ENCODE data around the gene COPZ1. TPM values are rescaled to one million over a fixed set of nuclear protein-coding genes. Genes with fewer than 3 reads are reported as not detected.
A peak's percentile ranks its signal among the peaks of the same experiment; 100 is the strongest.
"Not testable (repeated sequence)": the region's sequence is repeated elsewhere in the genome, so short reads cannot be mapped to it uniquely, and the experiment has no call there.

The COPZ1 gene
- polyA plus RNA-seq, 4 donors = 114 to 211 (median 138) TPM

DNA sequence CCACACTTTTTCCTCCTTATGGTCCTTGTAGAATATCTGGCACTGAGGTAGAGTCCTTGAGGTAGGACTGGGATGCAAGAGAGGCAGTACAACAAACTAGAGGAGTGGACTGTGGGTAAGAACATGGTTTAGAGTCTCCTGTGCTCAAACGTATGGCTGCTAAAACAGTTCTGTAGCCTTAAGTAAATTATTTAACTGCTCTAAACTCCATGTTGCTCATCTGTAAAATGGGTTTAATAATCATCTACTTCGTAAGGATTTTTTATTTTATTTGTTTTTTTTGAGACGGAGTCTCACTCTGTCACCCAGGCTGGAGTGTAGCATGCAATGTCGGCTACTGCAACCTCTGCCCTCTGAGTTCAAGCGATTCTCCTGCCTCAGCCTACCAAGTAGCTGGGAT, 3.6 kb upstream of the COPZ1 start:
- no peaks in the 10 kb centered on the region for H3K27me3 ChIP-seq (ENCODE audit: control insufficient read depth in 3 of 3, insufficient read depth in 3 of 3, low read length in 3 of 3)

DNA sequence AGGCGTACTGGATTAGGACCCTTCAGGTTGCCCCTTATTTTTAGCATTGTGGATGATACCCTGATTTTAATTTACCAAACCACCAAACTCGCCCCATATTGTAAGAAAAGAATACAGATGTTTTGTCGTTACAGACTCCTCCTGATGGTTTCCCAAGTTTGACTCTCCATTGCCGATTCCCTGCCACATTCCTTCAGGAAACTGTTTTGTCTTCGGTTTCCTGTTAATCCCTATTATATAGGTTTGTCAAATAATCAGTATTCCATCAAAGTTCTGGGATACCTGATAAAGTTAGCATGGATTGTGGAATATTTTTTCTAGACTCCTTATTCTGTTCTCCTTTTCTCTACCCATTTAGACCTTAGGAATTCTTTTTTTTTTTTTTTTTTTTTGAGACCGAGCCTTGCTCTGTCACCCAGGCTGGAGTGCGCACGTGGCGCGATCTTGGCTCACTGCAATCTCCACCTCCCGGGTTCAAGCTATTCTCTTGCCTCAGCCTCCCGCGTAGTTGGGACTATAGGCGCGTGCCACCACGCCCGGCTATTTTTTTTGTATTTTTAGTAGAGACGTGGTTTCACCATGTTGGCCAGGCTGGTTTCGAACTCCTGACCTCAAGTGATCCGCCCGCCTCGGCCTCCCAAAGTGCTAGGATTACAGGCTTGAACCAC, 645 bp downstream of the COPZ1 start:
- not testable (repeated sequence) for H3K9me3 ChIP-seq (ENCODE audit: control insufficient read depth in 2 of 2, insufficient read depth in 1 of 2, low read depth in 1 of 2, low read length in 1 of 2); H3K36me3 ChIP-seq (ENCODE audit: control insufficient read depth in 3 of 3, insufficient read depth in 2 of 3, low read depth in 1 of 3, low read length in 3 of 3); DNase-seq; FAIRE-seq; H3K27me3 ChIP-seq (ENCODE audit: control insufficient read depth in 3 of 3, insufficient read depth in 3 of 3, low read length in 3 of 3)
- Histone ChIP-seq H3K4me3 (ENCODE audit: low read depth in 1 of 3, low read length in 3 of 3) (peak overlapping the region; percentile 55 to 89 (median 76)), H3K4me1 (ENCODE audit: control insufficient read depth in 3 of 3, insufficient read depth in 2 of 3, low read depth in 1 of 3, low read length in 2 of 3) (peaks cover 3 to 27% (median 6%) of the 10 kb centered on the region in 3 donors), H3K27ac (ENCODE audit: low read depth in 1 of 3, low read length in 2 of 3) (peak overlapping the region; percentile 87 to 94 (median 94))
- WGBS, 3 donors = 38 to 43% (median 39%) methylated on average over 22 of the region's 22 CpGs

More for the DNA sequence above, 3.6 kb upstream of the COPZ1 start:
- FAIRE-seq = no peak
- H3K9me3 ChIP-seq (ENCODE audit: control insufficient read depth in 2 of 2, insufficient read depth in 1 of 2, low read depth in 1 of 2, low read length in 1 of 2) = no peaks in the 10 kb centered on the region
- DNase-seq = no peak
- 84 to 93% (median 92%) methylated on average over 5 of the region's 5 CpGs for WGBS, 3 donors
- H3K36me3 ChIP-seq (ENCODE audit: control insufficient read depth in 3 of 3, insufficient read depth in 2 of 3, low read depth in 1 of 3, low read length in 3 of 3) = no peaks in the 10 kb centered on the region
- no peak overlapping the region for H3K4me3 ChIP-seq (ENCODE audit: low read depth in 1 of 3, low read length in 3 of 3)
- H3K27ac ChIP-seq (ENCODE audit: low read depth in 1 of 3, low read length in 2 of 3) = no peak overlapping the region
- peaks cover 0 to 6% (median 0%) of the 10 kb centered on the region in 3 donors for H3K4me1 ChIP-seq (ENCODE audit: control insufficient read depth in 3 of 3, insufficient read depth in 2 of 3, low read depth in 1 of 3, low read length in 2 of 3)

- Histone ChIP-seq H3K4me1 (ENCODE audit: control insufficient read depth in 3 of 3, insufficient read depth in 2 of 3, low read depth in 1 of 3, low read length in 2 of 3) (peaks cover 8 to 29% (median 9%) of the 10 kb centered on the region in 3 donors), H3K36me3 (ENCODE audit: control insufficient read depth in 3 of 3, insufficient read depth in 2 of 3, low read depth in 1 of 3, low read length in 3 of 3) (peaks cover 0 to 17% (median 3%) of the 10 kb centered on the region in 3 donors), H3K27me3 (ENCODE audit: control insufficient read depth in 3 of 3, insufficient read depth in 3 of 3, low read length in 3 of 3) (no peaks in the 10 kb centered on the region), H3K27ac (ENCODE audit: low read depth in 1 of 3, low read length in 2 of 3) (peak overlapping the region in 2 of 3 donors; percentile 59 to 71), H3K4me3 (ENCODE audit: low read depth in 1 of 3, low read length in 3 of 3) (no peak overlapping the region), H3K9me3 (ENCODE audit: control insufficient read depth in 2 of 2, insufficient read depth in 1 of 2, low read depth in 1 of 2, low read length in 1 of 2) (no peaks in the 10 kb centered on the region)
- whole genome bisulfite sequencing, 3 donors = 30 to 63% (median 40%) methylated on average over 6 of the region's 6 CpGs
- no peak for FAIRE-seq
- peak; percentile 51 to 74 for DNase-seq
These were observed 3.8 kb downstream of the COPZ1 start for GRCh38 chr12:54328595-54329337.

DNA sequence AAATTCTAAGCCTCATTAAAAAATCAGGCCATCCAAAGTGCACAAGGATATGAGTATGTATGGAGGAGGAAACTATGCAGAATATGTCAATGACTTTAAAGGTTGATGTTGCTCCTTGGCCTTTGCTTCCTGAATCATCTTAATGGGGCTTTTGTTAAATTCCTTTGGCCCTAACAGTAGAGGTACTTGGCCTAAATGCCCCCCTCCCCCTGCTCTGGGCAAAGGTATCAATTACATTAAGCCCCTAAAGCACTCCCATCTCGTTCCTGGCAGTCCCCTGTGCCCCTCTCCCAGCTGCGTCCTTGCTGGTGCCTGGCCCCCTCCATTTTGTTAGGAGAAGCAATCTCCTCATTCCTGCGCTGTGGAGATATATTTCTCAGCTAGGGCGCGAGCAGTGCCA, 4.8 kb downstream of the COPZ1 start:
- no peaks in the 10 kb centered on the region for H3K9me3 ChIP-seq (ENCODE audit: control insufficient read depth in 2 of 2, insufficient read depth in 1 of 2, low read depth in 1 of 2, low read length in 1 of 2)
- FAIRE-seq (no peak), DNase-seq (peak in 1 of 2 donors; percentile 40)
- H3K27ac ChIP-seq (ENCODE audit: low read depth in 1 of 3, low read length in 2 of 3) = peak overlapping the region; percentile 12 to 34 (median 16)
- 36 to 58% (median 51%) methylated on average over 5 of the region's 5 CpGs for WGBS, 3 donors
- H3K4me3 ChIP-seq (ENCODE audit: low read depth in 1 of 3, low read length in 3 of 3) = no peak overlapping the region
- peaks cover 8 to 26% (median 9%) of the 10 kb centered on the region in 3 donors for H3K4me1 ChIP-seq (ENCODE audit: control insufficient read depth in 3 of 3, insufficient read depth in 2 of 3, low read depth in 1 of 3, low read length in 2 of 3)
- no peaks in the 10 kb centered on the region for H3K27me3 ChIP-seq (ENCODE audit: control insufficient read depth in 3 of 3, insufficient read depth in 3 of 3, low read length in 3 of 3)
- peaks cover 0 to 27% (median 3%) of the 10 kb centered on the region in 3 donors for H3K36me3 ChIP-seq (ENCODE audit: control insufficient read depth in 3 of 3, insufficient read depth in 2 of 3, low read depth in 1 of 3, low read length in 3 of 3)

DNA sequence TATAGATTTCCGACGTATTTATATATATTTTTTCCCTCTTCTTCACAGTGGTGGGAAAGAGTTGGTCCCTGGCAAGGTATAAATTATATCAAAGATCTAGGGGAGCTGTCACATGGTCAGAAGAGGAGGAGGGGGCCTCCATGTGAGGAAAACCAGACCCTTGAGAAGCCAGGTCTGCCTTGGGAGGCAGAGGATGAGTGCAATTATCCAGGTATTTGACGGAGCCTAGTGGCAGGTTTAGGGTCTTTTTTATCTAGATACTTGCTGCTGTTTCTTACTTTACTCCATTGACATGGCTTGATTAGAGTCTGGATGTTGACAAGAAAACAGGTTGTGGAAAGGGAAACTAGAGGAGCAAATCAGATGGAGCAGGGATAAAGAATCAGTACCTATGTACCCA, 5.5 kb downstream of the COPZ1 start:
- H3K36me3 ChIP-seq (ENCODE audit: control insufficient read depth in 3 of 3, insufficient read depth in 2 of 3, low read depth in 1 of 3, low read length in 3 of 3) = peaks cover 0 to 29% (median 3%) of the 10 kb centered on the region in 3 donors
- H3K4me3 ChIP-seq (ENCODE audit: low read depth in 1 of 3, low read length in 3 of 3) = no peak overlapping the region
- no peak for DNase-seq
- H3K27ac ChIP-seq (ENCODE audit: low read depth in 1 of 3, low read length in 2 of 3) = peak overlapping the region in 1 of 3 donors; percentile 41
- peaks cover 8 to 26% (median 9%) of the 10 kb centered on the region in 3 donors for H3K4me1 ChIP-seq (ENCODE audit: control insufficient read depth in 3 of 3, insufficient read depth in 2 of 3, low read depth in 1 of 3, low read length in 2 of 3)
- FAIRE-seq = no peak
- no peaks in the 10 kb centered on the region for H3K27me3 ChIP-seq (ENCODE audit: control insufficient read depth in 3 of 3, insufficient read depth in 3 of 3, low read length in 3 of 3)
- no peaks in the 10 kb centered on the region for H3K9me3 ChIP-seq (ENCODE audit: control insufficient read depth in 2 of 2, insufficient read depth in 1 of 2, low read depth in 1 of 2, low read length in 1 of 2)
- 64 to 65% (median 64%) methylated on average over 3 of the region's 3 CpGs for WGBS, 3 donors

DNA sequence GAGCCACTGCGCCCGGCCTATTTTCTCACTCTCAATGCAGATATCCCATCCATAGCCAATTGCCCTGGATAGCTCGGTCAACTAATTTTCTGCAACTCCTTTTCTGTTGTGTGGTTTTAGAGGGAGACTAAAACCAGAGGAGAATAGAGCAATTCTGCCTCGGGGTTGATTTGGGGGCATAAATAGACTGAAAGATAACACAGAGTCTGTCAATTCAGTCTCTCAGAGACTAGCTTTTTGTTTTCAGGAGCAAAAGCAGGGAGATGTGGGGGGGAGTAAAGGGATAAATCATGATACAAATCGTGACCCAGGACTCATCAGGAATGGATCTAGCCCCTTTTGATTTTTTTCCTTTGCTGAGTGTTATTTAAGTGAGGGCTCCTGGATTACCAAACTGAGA, 6.5 kb downstream of the COPZ1 start:
- no peaks in the 10 kb centered on the region for H3K27me3 ChIP-seq (ENCODE audit: control insufficient read depth in 3 of 3, insufficient read depth in 3 of 3, low read length in 3 of 3)

GRCh38 chr12:54333420-54334034, 8.6 kb downstream of the COPZ1 start:
- Histone ChIP-seq H3K36me3 (ENCODE audit: control insufficient read depth in 3 of 3, insufficient read depth in 2 of 3, low read depth in 1 of 3, low read length in 3 of 3) (peaks cover 0 to 30% (median 3%) of the 10 kb centered on the region in 3 donors), H3K9me3 (ENCODE audit: control insufficient read depth in 2 of 2, insufficient read depth in 1 of 2, low read depth in 1 of 2, low read length in 1 of 2) (no peaks in the 10 kb centered on the region), H3K27me3 (ENCODE audit: control insufficient read depth in 3 of 3, insufficient read depth in 3 of 3, low read length in 3 of 3) (no peaks in the 10 kb centered on the region), H3K4me3 (ENCODE audit: low read depth in 1 of 3, low read length in 3 of 3) (no peak overlapping the region), H3K27ac (ENCODE audit: low read depth in 1 of 3, low read length in 2 of 3) (no peak overlapping the region), H3K4me1 (ENCODE audit: control insufficient read depth in 3 of 3, insufficient read depth in 2 of 3, low read depth in 1 of 3, low read length in 2 of 3) (peaks cover 9 to 31% (median 14%) of the 10 kb centered on the region in 3 donors)
- 92 to 97% (median 94%) methylated on average over 4 of the region's 4 CpGs for WGBS, 3 donors
- no peak for DNase-seq
- FAIRE-seq = no peak

More for the DNA sequence above, 6.5 kb downstream of the COPZ1 start:
- DNase-seq (no peak), FAIRE-seq (no peak)
- Histone ChIP-seq H3K4me1 (ENCODE audit: control insufficient read depth in 3 of 3, insufficient read depth in 2 of 3, low read depth in 1 of 3, low read length in 2 of 3) (peaks cover 8 to 22% (median 9%) of the 10 kb centered on the region in 3 donors), H3K4me3 (ENCODE audit: low read depth in 1 of 3, low read length in 3 of 3) (no peak overlapping the region), H3K9me3 (ENCODE audit: control insufficient read depth in 2 of 2, insufficient read depth in 1 of 2, low read depth in 1 of 2, low read length in 1 of 2) (no peaks in the 10 kb centered on the region), H3K36me3 (ENCODE audit: control insufficient read depth in 3 of 3, insufficient read depth in 2 of 3, low read depth in 1 of 3, low read length in 3 of 3) (peaks cover 0 to 35% (median 3%) of the 10 kb centered on the region in 3 donors), H3K27ac (ENCODE audit: low read depth in 1 of 3, low read length in 2 of 3) (no peak overlapping the region)
- WGBS, 3 donors = 84 to 91% (median 90%) methylated on average over 5 of the region's 5 CpGs

GRCh38 chr12:54337280-54337842, 12.4 kb downstream of the COPZ1 start:
- H3K4me1 ChIP-seq (ENCODE audit: control insufficient read depth in 3 of 3, insufficient read depth in 2 of 3, low read depth in 1 of 3, low read length in 2 of 3) = peaks cover 0 to 25% (median 6%) of the 10 kb centered on the region in 3 donors
- peaks cover 4 to 39% (median 12%) of the 10 kb centered on the region in 3 donors for H3K36me3 ChIP-seq (ENCODE audit: control insufficient read depth in 3 of 3, insufficient read depth in 2 of 3, low read depth in 1 of 3, low read length in 3 of 3)
- H3K27me3 ChIP-seq (ENCODE audit: control insufficient read depth in 3 of 3, insufficient read depth in 3 of 3, low read length in 3 of 3) = no peaks in the 10 kb centered on the region
- peak overlapping the region in 2 of 3 donors; percentile 17 to 66 for H3K27ac ChIP-seq (ENCODE audit: low read depth in 1 of 3, low read length in 2 of 3)
- no peak overlapping the region for H3K4me3 ChIP-seq (ENCODE audit: low read depth in 1 of 3, low read length in 3 of 3)
- no peaks in the 10 kb centered on the region for H3K9me3 ChIP-seq (ENCODE audit: control insufficient read depth in 2 of 2, insufficient read depth in 1 of 2, low read depth in 1 of 2, low read length in 1 of 2)
- WGBS, 3 donors = 48 to 66% (median 57%) methylated on average over 3 of the region's 3 CpGs
- DNase-seq (peak in 1 of 2 donors; percentile 43), FAIRE-seq (no peak)

Measured in small intestine (tissue), 7 donors.